Stimulated activated naive B cell treated with anti-CD40 and anti-IgM and Interleukin-4, amounts not matched to agents 10 μg/mL and 1 μg/mL and 100 μg/mL, for 72 hours (primary cell): ENCODE measurements around the gene FKRP.
"Not testable (repeated sequence)": the region's sequence is repeated elsewhere in the genome, so short reads cannot be mapped to it uniquely, and the experiment has no call there.

Experiments
- ATAC-seq, 2 donors: fragments of 150-1000 bp; cut with Tn5 transposase; replicated peaks; 2 replicates each; pipeline ENCODE4 v1.10.0; 2021; ENCODE audit warnings: moderate library complexity in 1 of 2
- DNase-seq: peaks from one replicate; pipeline ENCODE4 v3.0.0; 2021
- H3K27ac Mint-ChIP-seq: one replicate; pipeline ENCODE4 v1.8.0; 2022; ENCODE audit warnings: mild to moderate bottlenecking, mixed read lengths
- H3K27me3 Mint-ChIP-seq, 2 donors: one replicate each; pipeline ENCODE4 v1.8.0; 2022; ENCODE audit warnings: mixed read lengths in 2 of 2
- H3K36me3 Mint-ChIP-seq, 2 donors: one replicate each; pipeline ENCODE4 v1.8.0; 2022; ENCODE audit warnings: mixed read lengths in 2 of 2, mild to moderate bottlenecking in 1 of 2
- H3K4me1 Mint-ChIP-seq, 2 donors: one replicate each; pipeline ENCODE4 v1.8.0; 2022; ENCODE audit warnings: mixed read lengths in 2 of 2, mild to moderate bottlenecking in 1 of 2
- H3K4me3 Mint-ChIP-seq, 2 donors: one replicate each; pipeline ENCODE4 v1.8.0; 2022; ENCODE audit warnings: mild to moderate bottlenecking in 2 of 2, mixed read lengths in 2 of 2, moderate library complexity in 1 of 2
- H3K9me3 Mint-ChIP-seq, 2 donors: one replicate each; pipeline ENCODE4 v1.8.0; 2022; ENCODE audit warnings: mixed read lengths in 2 of 2, mild to moderate bottlenecking in 1 of 2

FKRP gene

DNA sequence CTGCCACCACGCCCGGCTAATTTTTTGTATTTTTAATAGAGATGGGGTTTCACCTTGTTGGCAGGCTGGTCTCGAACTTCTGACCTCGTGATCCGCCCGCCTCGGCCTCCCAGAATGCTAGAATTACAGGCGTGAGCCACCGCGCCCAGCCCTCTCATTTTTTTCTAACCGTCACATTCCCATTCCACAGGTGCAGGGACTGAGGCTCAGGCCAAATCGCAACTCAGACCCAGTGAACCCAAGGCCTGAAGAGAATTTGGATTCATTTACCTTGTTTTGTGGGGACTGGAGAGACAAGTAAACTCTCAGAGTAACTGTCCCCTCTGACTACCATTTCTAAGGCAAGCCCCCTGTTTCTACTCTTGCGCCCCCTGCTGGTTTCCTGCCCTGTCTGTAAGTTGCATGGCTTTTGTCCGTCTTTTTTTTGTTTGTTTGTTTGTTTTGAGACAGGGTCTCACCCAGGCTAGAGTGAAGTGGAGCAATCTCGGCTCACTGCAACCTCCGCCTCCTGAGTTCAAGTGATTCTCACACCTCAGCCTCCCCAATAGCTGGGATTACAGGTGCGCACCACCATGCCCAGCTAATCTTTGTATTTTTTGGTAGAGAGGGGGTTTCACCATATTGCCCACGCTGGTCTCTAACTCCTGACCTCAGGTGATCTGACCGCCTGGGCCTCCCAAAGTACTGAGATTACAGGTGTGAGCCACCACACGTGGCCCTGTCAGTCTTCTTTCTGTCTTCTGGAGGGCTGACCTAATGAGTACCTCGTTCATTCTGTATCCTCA, 2.7 kb downstream of the FKRP start:
- peak; percentile 35 for DNase-seq
- H3K27ac Mint-ChIP-seq = peak overlapping the region; percentile 11
- H3K27me3 Mint-ChIP-seq = no peaks in the 10 kb centered on the region
- ATAC-seq = peak; percentile 21 to 30
- H3K4me1 Mint-ChIP-seq = peaks cover 40 to 59% of the 10 kb centered on the region in 2 donors
- no peaks in the 10 kb centered on the region for H3K9me3 Mint-ChIP-seq
- peak overlapping the region in 1 of 2 donors; percentile 61 for H3K4me3 Mint-ChIP-seq
- peaks cover 7 to 25% of the 10 kb centered on the region in 2 donors for H3K36me3 Mint-ChIP-seq

DNA sequence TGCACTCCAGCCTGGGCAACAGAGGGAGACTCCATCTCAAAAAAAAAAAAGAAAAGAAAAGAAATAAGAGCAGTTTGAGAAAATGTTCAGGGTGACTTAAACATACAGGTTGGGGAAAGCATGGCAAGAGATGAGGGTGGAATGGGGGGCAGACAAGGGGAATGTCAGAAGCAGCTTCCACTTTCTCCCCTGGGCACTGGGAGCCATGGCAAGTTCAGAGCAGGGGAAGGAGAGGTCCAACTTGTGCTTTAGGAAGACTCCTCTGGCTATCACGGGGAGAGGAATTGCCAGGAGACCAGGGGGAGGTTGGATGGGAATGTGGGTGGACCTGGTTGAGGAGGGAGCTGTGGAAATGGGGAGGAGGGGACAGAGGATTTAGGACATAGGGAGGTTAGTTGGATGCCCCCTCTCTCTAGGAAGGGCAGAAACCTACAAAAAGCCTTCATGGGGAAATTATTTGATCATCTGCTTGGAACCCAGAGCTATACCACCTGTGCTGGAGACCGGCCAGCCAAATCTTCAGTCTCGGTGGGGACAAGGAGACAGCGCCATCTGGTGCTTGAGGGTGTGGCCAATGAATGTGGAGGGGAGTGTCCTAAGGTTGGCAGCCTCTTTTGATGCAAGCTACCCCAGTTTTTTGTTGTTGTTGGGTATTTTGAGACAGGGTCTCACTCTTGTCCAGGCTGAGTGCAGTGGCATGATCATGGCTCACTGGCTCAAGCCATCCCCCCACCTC, 7.7 kb downstream of the FKRP start:
- Mint-ChIP-seq H3K27ac (no peak overlapping the region), H3K36me3 (peaks cover 14 to 28% of the 10 kb centered on the region in 2 donors), H3K4me3 (no peak overlapping the region), H3K27me3 (no peaks in the 10 kb centered on the region), H3K9me3 (no peaks in the 10 kb centered on the region), H3K4me1 (peaks cover 18 to 34% of the 10 kb centered on the region in 2 donors)
- DNase-seq = peak; percentile 38
- ATAC-seq = peak; percentile 85 to 91

DNA sequence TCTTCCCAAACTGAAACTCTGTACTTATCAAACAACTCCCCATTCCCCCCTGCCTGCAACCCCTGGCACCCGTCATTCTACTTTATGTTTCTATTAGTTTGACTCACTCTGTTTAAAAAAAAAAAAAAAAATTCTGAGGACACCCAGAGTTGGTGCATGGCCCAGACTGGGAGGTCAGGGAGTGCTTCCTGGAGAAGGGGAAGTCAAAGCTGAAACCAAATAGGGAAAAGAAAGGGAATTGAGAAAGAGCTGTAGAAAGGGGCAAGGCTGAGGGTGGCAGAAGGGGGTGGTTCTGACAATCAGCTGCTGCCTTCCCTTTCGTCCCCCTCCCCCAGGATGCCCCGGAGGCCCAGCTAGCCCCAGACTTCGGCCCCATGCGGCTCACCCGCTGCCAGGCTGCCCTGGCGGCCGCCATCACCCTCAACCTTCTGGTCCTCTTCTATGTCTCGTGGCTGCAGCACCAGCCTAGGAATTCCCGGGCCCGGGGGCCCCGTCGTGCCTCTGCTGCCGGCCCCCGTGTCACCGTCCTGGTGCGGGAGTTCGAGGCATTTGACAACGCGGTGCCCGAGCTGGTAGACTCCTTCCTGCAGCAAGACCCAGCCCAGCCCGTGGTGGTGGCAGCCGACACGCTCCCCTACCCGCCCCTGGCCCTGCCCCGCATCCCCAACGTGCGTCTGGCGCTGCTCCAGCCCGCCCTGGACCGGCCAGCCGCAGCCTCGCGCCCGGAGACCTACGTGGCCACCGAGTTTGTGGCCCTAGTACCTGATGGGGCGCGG, 9.4 kb downstream of the FKRP start:
- Mint-ChIP-seq H3K27me3 (no peaks in the 10 kb centered on the region), H3K36me3 (peaks cover 12 to 23% of the 10 kb centered on the region in 2 donors), H3K9me3 (no peaks in the 10 kb centered on the region), H3K27ac (no peak overlapping the region), H3K4me1 (peaks cover 16 to 27% of the 10 kb centered on the region in 2 donors), H3K4me3 (no peak overlapping the region)
- DNase-seq = no peak
- no peak for ATAC-seq

DNA sequence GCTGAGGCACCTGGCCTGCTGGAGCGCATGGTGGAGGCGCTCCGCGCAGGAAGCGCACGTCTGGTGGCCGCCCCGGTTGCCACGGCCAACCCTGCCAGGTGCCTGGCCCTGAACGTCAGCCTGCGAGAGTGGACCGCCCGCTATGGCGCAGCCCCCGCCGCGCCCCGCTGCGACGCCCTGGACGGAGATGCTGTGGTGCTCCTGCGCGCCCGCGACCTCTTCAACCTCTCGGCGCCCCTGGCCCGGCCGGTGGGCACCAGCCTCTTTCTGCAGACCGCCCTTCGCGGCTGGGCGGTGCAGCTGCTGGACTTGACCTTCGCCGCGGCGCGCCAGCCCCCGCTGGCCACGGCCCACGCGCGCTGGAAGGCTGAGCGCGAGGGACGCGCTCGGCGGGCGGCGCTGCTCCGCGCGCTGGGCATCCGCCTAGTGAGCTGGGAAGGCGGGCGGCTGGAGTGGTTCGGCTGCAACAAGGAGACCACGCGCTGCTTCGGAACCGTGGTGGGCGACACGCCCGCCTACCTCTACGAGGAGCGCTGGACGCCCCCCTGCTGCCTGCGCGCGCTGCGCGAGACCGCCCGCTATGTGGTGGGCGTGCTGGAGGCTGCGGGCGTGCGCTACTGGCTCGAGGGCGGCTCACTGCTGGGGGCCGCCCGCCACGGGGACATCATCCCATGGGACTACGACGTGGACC, 10.1 kb downstream of the FKRP start:
- H3K4me3 Mint-ChIP-seq = no peak overlapping the region
- H3K27ac Mint-ChIP-seq = no peak overlapping the region
- ATAC-seq (no peak), DNase-seq (no peak)
- no peaks in the 10 kb centered on the region for H3K9me3 Mint-ChIP-seq
- no peaks in the 10 kb centered on the region for H3K27me3 Mint-ChIP-seq
- peaks cover 12 to 23% of the 10 kb centered on the region in 2 donors for H3K36me3 Mint-ChIP-seq
- peaks cover 10 to 20% of the 10 kb centered on the region in 2 donors for H3K4me1 Mint-ChIP-seq

DNA sequence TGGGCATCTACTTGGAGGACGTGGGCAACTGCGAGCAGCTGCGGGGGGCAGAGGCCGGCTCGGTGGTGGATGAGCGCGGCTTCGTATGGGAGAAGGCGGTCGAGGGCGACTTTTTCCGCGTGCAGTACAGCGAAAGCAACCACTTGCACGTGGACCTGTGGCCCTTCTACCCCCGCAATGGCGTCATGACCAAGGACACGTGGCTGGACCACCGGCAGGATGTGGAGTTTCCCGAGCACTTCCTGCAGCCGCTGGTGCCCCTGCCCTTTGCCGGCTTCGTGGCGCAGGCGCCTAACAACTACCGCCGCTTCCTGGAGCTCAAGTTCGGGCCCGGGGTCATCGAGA, 10.7 kb downstream of the FKRP start:
- Mint-ChIP-seq H3K27ac (no peak overlapping the region), H3K27me3 (no peaks in the 10 kb centered on the region), H3K4me1 (peaks cover 10 to 20% of the 10 kb centered on the region in 2 donors), H3K4me3 (no peak overlapping the region), H3K9me3 (no peaks in the 10 kb centered on the region), H3K36me3 (peaks cover 12 to 23% of the 10 kb centered on the region in 2 donors)
- DNase-seq = no peak
- no peak for ATAC-seq

DNA sequence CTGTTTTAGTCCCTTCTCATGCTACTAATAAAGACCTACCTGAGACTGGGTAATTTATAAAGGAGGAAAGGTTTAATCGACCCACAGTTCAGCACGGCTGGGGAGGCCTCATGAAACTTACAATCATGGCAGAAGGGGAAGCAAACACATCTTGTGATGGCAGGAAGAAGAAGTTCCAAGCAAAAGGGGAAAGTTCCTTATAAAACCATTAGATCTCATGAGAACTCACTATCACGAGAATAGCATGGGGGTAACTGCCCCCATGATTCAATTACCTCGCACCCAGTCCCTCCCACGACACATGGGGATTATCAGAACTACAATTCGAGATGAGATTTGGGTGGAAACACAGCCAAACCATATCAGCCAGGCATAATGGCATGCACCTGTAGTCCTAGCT, 13.3 kb downstream of the FKRP start:
- H3K4me1 Mint-ChIP-seq = peaks cover 8 to 10% of the 10 kb centered on the region in 2 donors
- H3K4me3 Mint-ChIP-seq = no peak overlapping the region
- H3K9me3 Mint-ChIP-seq = no peaks in the 10 kb centered on the region
- ATAC-seq = no peak
- no peaks in the 10 kb centered on the region for H3K27me3 Mint-ChIP-seq
- H3K36me3 Mint-ChIP-seq = peaks cover 10 to 15% of the 10 kb centered on the region in 2 donors
- no peak for DNase-seq
- H3K27ac Mint-ChIP-seq = no peak overlapping the region

DNA sequence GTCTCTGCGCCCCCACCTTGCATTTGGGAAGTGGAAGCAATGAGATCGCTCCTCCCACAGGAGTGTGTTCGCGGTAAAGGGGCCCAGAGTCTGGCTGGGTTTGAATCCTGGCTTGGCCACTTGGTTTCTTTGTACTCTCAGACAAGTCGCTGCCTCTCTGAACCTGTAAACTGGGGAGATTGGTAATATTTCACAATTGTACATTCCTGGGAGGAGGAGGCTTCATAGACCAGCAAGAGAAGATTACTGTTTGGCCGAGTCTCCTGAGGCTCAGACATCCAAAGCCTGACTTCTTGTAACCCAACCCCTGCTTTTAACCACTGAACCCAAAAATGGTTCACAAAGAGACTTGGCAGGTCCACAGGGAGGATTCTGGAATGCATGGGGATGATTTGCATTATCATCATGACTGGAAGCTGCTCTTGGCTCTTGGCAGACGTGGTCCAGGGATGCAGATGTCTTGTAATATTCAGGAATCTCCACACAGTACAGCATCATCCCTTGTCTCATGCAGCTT, 14.0 kb downstream of the FKRP start:
- Mint-ChIP-seq H3K9me3 (no peaks in the 10 kb centered on the region), H3K27me3 (no peaks in the 10 kb centered on the region), H3K4me1 (peaks cover 7 to 10% of the 10 kb centered on the region in 2 donors), H3K36me3 (peaks cover 10 to 15% of the 10 kb centered on the region in 2 donors), H3K27ac (no peak overlapping the region), H3K4me3 (no peak overlapping the region)
- DNase-seq (no peak), ATAC-seq (no peak)

DNA sequence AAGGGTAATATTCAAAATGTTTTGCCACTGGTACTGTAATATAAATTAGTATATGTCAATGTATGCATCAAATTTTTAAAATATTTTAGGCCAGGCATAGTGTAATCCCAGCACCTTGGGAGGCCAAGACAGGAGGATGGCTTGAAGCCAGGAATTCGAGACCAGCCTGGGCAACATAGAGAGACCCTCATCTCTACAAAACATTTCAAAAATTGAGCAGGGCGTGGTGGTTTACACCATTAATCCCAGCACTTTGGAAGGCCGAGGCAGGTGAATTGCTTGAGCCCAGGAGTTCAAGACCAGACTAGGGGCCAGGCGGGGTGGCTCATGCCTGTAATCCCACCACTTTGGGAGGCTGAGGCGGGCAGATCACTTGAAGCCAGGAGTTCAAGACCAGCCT, 14.5 kb downstream of the FKRP start:
- DNase-seq (no peak), ATAC-seq (no peak)
- H3K9me3 Mint-ChIP-seq = no peaks in the 10 kb centered on the region
- H3K27me3 Mint-ChIP-seq = no peaks in the 10 kb centered on the region
- H3K27ac Mint-ChIP-seq = no peak overlapping the region
- H3K4me3 Mint-ChIP-seq = no peak overlapping the region
- peaks cover 6 to 10% of the 10 kb centered on the region in 2 donors for H3K4me1 Mint-ChIP-seq
- peaks cover 9 to 15% of the 10 kb centered on the region in 2 donors for H3K36me3 Mint-ChIP-seq

DNA sequence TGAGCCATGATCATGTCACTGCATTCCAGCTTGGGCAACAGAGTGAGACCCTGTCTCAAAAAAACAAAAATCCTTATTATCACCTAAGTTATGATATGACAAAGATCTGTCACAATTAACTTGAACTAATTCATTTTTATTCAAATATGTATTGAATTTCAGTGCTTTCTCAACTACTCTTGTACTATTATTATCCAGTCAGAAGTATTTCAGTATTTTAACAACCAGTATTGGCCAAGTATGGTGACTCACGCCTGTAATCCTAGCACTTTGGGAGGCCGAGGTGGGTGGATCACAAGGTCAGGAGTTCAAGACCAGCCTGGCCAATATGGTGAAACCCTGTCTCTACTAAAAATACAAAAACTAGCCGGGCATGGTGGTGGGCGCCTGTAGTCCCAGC, 15.0 kb downstream of the FKRP start:
- DNase-seq, H3K9me3 Mint-ChIP-seq, H3K27me3 Mint-ChIP-seq, H3K4me3 Mint-ChIP-seq, H3K4me1 Mint-ChIP-seq, H3K27ac Mint-ChIP-seq, ATAC-seq: not testable (repeated sequence)
- H3K36me3 Mint-ChIP-seq = peaks cover 9 to 15% of the 10 kb centered on the region in 2 donors

DNA sequence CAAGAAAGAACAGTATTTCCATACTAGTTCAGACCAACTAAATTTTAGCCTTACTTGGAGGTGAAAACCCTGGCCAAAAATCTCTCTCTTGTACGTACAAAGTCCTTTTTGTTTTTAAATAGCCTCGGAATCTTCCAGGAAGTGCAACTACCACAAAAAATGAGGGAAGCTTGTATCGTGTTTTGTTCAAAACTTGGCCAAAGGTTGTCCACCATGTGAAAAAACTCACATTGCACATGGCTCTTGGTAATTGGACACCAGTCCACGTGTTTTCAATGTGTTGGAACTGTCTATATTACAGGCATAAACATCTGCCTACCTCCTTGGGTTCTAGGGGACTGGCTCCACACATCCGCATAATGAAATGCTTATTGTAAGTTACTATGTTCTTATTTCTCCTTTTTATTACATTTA, 15.6 kb downstream of the FKRP start:
- no peak overlapping the region for H3K4me3 Mint-ChIP-seq
- peaks cover 8 to 13% of the 10 kb centered on the region in 2 donors for H3K36me3 Mint-ChIP-seq
- no peak overlapping the region for H3K27ac Mint-ChIP-seq
- H3K4me1 Mint-ChIP-seq = peaks cover 5 to 10% of the 10 kb centered on the region in 2 donors
- H3K27me3 Mint-ChIP-seq = no peaks in the 10 kb centered on the region
- H3K9me3 Mint-ChIP-seq = no peaks in the 10 kb centered on the region
- DNase-seq (no peak), ATAC-seq (no peak)

DNA sequence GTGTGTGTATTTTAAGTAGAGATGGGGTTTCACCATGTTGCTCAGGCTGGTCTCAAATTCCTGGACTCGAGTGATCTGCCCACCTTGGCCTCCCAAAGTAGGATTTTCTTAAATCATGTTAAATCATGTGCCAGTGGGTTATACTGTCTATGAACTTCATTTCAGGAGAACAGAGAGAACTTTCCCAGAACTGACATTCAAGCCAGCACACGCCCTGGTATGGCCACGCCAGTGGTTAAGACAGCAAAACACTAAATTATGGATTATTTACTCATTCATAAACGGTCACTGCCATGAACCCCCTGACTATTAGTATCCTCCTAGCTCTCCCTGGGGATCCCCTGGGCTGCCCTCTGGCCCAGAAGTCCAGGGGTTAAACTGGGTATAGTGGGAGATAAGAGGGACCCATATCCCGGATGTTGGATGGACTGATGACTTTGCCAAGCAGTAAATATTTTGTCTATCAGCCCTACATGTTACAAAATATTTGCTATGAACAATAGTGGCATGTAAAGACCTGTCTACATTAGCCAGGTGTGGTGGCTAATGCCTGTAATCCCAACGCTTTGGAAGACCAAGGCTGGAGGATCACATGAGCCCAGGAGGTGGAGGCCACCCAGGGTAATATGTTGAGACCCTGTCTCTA, 16.5 kb downstream of the FKRP start:
- Mint-ChIP-seq H3K36me3 (peaks cover 1 to 6% of the 10 kb centered on the region in 2 donors), H3K27me3 (no peaks in the 10 kb centered on the region), H3K4me3 (no peak overlapping the region), H3K27ac (no peak overlapping the region), H3K4me1 (peaks cover 4 to 5% of the 10 kb centered on the region in 2 donors), H3K9me3 (no peaks in the 10 kb centered on the region)
- DNase-seq = no peak
- ATAC-seq = no peak

DNA sequence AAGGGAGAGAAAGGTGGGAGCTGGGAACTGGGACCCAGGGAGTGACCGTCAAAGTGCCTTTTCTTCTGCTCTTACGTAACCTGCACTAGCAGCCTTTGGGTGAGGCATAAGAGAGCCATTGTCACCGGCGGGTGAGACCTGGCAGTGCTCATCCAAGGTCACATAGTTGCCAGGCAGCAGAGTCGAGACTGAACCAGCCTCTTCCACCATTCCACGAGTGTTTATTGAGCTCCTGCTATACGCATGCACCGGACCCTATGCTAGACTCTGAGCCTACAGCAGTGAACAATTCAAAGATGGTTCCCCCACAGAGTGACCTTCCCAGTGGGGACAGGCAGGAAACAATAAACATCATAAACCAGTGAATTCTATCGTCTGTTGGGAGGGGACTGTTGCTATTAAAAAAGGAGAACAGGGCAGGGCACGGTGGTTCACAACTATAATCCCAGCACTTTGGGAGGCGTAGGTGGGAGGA, 19.0 kb downstream of the FKRP start:
- DNase-seq (no peak), ATAC-seq (no peak)
- H3K4me1 Mint-ChIP-seq = peaks cover 0 to 2% of the 10 kb centered on the region in 2 donors
- H3K27me3 Mint-ChIP-seq = no peaks in the 10 kb centered on the region
- H3K9me3 Mint-ChIP-seq = no peaks in the 10 kb centered on the region
- no peak overlapping the region for H3K4me3 Mint-ChIP-seq
- H3K27ac Mint-ChIP-seq = no peak overlapping the region
- H3K36me3 Mint-ChIP-seq = no peaks in the 10 kb centered on the region

DNA sequence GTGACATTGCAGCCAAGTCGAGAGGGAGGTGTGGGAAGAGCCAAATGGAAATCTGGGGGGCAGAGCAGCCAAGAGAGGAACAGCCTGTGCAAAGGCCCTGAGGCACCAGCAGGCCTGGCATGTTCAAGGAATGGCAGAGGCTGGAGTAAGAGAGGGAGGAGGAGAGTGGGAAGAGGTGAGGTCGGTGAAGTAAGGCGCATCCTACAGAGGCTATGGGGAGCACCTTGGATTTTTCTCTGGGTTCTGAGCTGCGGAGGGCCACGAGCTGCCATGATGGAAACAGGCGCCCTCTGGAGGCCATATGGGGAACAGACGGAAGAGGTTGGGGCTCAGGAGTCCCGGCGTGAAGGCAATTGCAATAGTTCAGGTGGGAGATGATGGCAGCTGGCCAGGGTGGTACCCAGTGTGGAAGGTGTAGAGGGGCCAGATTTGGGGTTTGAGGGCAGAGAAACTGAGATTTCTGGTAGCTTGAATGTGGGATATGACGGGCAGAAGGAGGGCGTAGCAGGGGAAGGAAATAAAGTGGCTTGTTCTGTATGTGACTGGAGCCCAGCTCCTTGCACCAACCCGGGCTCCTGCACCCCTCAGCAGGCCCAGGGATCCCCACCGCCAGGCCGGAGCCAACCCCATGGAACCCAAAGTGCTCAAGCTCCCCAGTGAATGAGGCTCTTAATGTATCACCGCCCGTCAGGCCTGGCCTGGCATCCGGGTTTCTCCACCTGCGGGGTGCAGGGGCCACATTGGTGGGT, 20.9 kb downstream of the FKRP start:
- Mint-ChIP-seq H3K4me1 (peaks cover 0 to 2% of the 10 kb centered on the region in 2 donors), H3K4me3 (no peak overlapping the region), H3K27ac (no peak overlapping the region), H3K27me3 (no peaks in the 10 kb centered on the region), H3K36me3 (peaks cover 0 to 2% of the 10 kb centered on the region in 2 donors), H3K9me3 (no peaks in the 10 kb centered on the region)
- ATAC-seq (peak; percentile 71 to 81), DNase-seq (no peak)
